CD14-positive monocyte (primary cell): ENCODE data around the gene ENGASE. TPM values are rescaled to one million over a fixed set of nuclear protein-coding genes. Genes with fewer than 3 reads are reported as not detected.

Source experiments
- DNase-seq, 3 donors: peaks; one replicate each; pipeline ENCODE4 v3.0.0-alpha.2; 2011 to 2022
- H2AFZ ChIP-seq: 2 replicates; pipeline ENCODE4 v1.6.0; 2012; ENCODE audit warnings: mild to moderate bottlenecking, low read depth, low read length, inconsistent platforms; ENCODE audit not compliant: insufficient read depth, poor library complexity, severe bottlenecking
- H3K27ac ChIP-seq, 2 donors: 1 replicate in 1 of 2; 2 replicates in 1 of 2; pipeline ENCODE4 v1.5.1; 2012 to 2013; ENCODE audit warnings: low read length in 2 of 2, control low read depth in 1 of 2, inconsistent platforms in 1 of 2, low read depth in 1 of 2, mild to moderate bottlenecking in 1 of 2
- H3K27me3 ChIP-seq, 2 donors: one replicate each; pipeline versions ENCODE4 v1.6.0 to v1.6.1; 2011 to 2013; ENCODE audit warnings: low read length in 2 of 2; ENCODE audit not compliant: control insufficient read depth in 2 of 2, insufficient read depth in 2 of 2
- H3K36me3 ChIP-seq, 2 donors: replicated peaks in 1 of 2; 1 replicate in 1 of 2; 2 replicates in 1 of 2; pipeline versions ENCODE4 v1.5.1 to v1.6.1; 2012 to 2013; ENCODE audit warnings: low read length in 2 of 2, control low read depth in 1 of 2, inconsistent platforms in 1 of 2, mild to moderate bottlenecking in 1 of 2; ENCODE audit not compliant: insufficient read depth in 2 of 2, control insufficient read depth in 1 of 2
- H3K4me1 ChIP-seq, 2 donors: 1 replicate in 1 of 2; 2 replicates in 1 of 2; pipeline versions ENCODE4 v1.5.1 to v1.6.1; 2012 to 2013; ENCODE audit warnings: low read length in 2 of 2, control low read depth in 1 of 2, inconsistent platforms in 1 of 2, mild to moderate bottlenecking in 1 of 2, moderate library complexity in 1 of 2; ENCODE audit not compliant: insufficient read depth in 2 of 2, control insufficient read depth in 1 of 2
- H3K4me2 ChIP-seq: replicated peaks from 2 replicates; pipeline ENCODE3; 2012; ENCODE audit warnings: low read length, moderate library complexity, mild to moderate bottlenecking; ENCODE audit not compliant: poor library complexity, severe bottlenecking; ENCODE audit errors: extremely low read depth
- H3K4me3 ChIP-seq, 3 experiments: fragments of 200-600 bp in 1 of 3; sonication (generic) in 1 of 3; replicated peaks in 1 of 3; 1 replicate in 2 of 3; 2 replicates in 1 of 3; pipeline ENCODE4 v1.5.1; 2011 to 2013; ENCODE audit warnings: low read length in 3 of 3, mild to moderate bottlenecking in 3 of 3, control low read depth in 2 of 3, low read depth in 2 of 3, inconsistent platforms in 1 of 3, moderate library complexity in 1 of 3
- H3K79me2 ChIP-seq: 2 replicates; pipeline ENCODE4 v1.6.0; 2012; ENCODE audit warnings: mild to moderate bottlenecking, control low read depth, inconsistent platforms, low read length, moderate library complexity; ENCODE audit not compliant: insufficient read depth
- H3K9ac ChIP-seq: 2 replicates; pipeline ENCODE4 v1.6.0; 2017; ENCODE audit warnings: low read length, mild to moderate bottlenecking; ENCODE audit not compliant: insufficient read depth, poor library complexity, severe bottlenecking
- H3K9me3 ChIP-seq, 2 donors: replicated peaks in 1 of 2; 1 replicate in 1 of 2; 2 replicates in 1 of 2; pipeline versions ENCODE4 v1.5.1 to v1.6.1; 2012 to 2013; ENCODE audit warnings: low read length in 2 of 2, control low read depth in 1 of 2; ENCODE audit not compliant: control insufficient read depth in 1 of 2, insufficient read depth in 1 of 2
- H4K20me1 ChIP-seq: 2 replicates; pipeline ENCODE4 v1.6.0; 2012; ENCODE audit warnings: mild to moderate bottlenecking, low read length, control low read depth, moderate library complexity; ENCODE audit not compliant: insufficient read depth
- H3K27ac Mint-ChIP-seq, 7 donors: one replicate each; pipeline ENCODE4 v1.8.0; 2020; ENCODE audit warnings: mild to moderate bottlenecking in 7 of 7, mixed read lengths in 7 of 7, moderate library complexity in 6 of 7, inconsistent platforms in 2 of 7
- H3K27me3 Mint-ChIP-seq, 3 donors: one replicate each; pipeline ENCODE4 v1.8.0; 2021 to 2022; ENCODE audit warnings: low read depth in 3 of 3, mild to moderate bottlenecking in 3 of 3, mixed read lengths in 3 of 3, moderate library complexity in 3 of 3, inconsistent platforms in 1 of 3
- H3K36me3 Mint-ChIP-seq, 2 donors: one replicate each; pipeline ENCODE4 v1.8.0; 2020; ENCODE audit warnings: mixed read lengths in 2 of 2, inconsistent platforms in 1 of 2, mild to moderate bottlenecking in 1 of 2
- H3K4me1 Mint-ChIP-seq: one replicate; pipeline ENCODE4 v1.8.0; 2020; ENCODE audit warnings: mild to moderate bottlenecking, mixed read lengths
- H3K4me3 Mint-ChIP-seq, 2 donors: one replicate each; pipeline ENCODE4 v1.8.0; 2020; ENCODE audit warnings: mild to moderate bottlenecking in 2 of 2, mixed read lengths in 2 of 2, moderate library complexity in 1 of 2
- H3K9me3 Mint-ChIP-seq, 7 donors: one replicate each; pipeline ENCODE4 v1.8.0; 2020 to 2022; ENCODE audit warnings: mixed read lengths in 7 of 7, mild to moderate bottlenecking in 6 of 7, moderate library complexity in 6 of 7, inconsistent platforms in 2 of 7
- WGBS: methylation state at CpG from one replicate; pipeline ENCODE4 v1.1.5; 2013; ENCODE audit warnings: missing lambda C conversion rate; ENCODE audit not compliant: insufficient coverage; 5-methylcytosine and 5-hydroxymethylcytosine counted together
- intact Hi-C, 2 donors: fragments of 100-400 bp; cut with micrococcal nuclease; formaldehyde crosslinking; loops; one replicate each; pipeline versions ENCODE4 v1.15.0 to v1.15.1; 2023
- polyA plus RNA-seq, 3 donors: library from polyadenylated mRNA; depleted of rRNA in 1 of 3; unstranded in 2 of 3; stranded (reverse) in 1 of 3; fragments of 300-500 nt in 2 of 3; fragments of >200 nt in 1 of 3; fragmentation: Illumina TruSeq in 2 of 3; gene quantifications; 1 replicate in 2 of 3; 2 replicates in 1 of 3; pipeline ENCODE4 v1.2.3, GENCODE V29; 2012 to 2021
- TF ChIP-seq, protein P1 (sequence below): fragments of 200-600 bp; IDR thresholded peaks from one replicate; pipeline ENCODE4 v1.8.0; 2022; ENCODE audit warnings: antibody characterized with exemption, mild to moderate bottlenecking

The ENGASE gene
- polyA plus RNA-seq, 3 donors = 2.6 to 150 (median 3.0) TPM

GRCh38 chr17:79053251-79053925 is 21.2 kb upstream of the ENGASE start:
- Histone ChIP-seq H3K4me1 (peaks cover 7 to 11% of the 10 kb centered on the region in 2 donors), H3K9ac (no peak overlapping the region), H3K79me2 (no peaks in the 10 kb centered on the region), H3K36me3 (no peaks in the 10 kb centered on the region), H3K4me2 (no peak overlapping the region), H4K20me1 (no peaks in the 10 kb centered on the region), H3K27ac (no peak overlapping the region), H3K9me3 (peaks cover 0 to 11% of the 10 kb centered on the region in 2 donors), H3K27me3 (no peaks in the 10 kb centered on the region), H2AFZ (no peak overlapping the region), H3K4me3 (no peak overlapping the region)
- DNase-seq = no peak
- peaks cover 11 to 27% (median 16%) of the 10 kb centered on the region in 7 donors for H3K9me3 Mint-ChIP-seq
- WGBS = 100% methylated on average over 1 of the region's 2 CpGs
- peaks cover 13% of the 10 kb centered on the region for H3K4me1 Mint-ChIP-seq
- no peak overlapping the region for H3K27ac Mint-ChIP-seq
- intact Hi-C loops = no loop called here
- H3K4me3 Mint-ChIP-seq = no peak overlapping the region
- H3K27me3 Mint-ChIP-seq = peaks cover 4 to 14% (median 7%) of the 10 kb centered on the region in 3 donors
- H3K36me3 Mint-ChIP-seq = peaks cover 0 to 1% of the 10 kb centered on the region in 2 donors
- TF ChIP-seq, protein P1, sequence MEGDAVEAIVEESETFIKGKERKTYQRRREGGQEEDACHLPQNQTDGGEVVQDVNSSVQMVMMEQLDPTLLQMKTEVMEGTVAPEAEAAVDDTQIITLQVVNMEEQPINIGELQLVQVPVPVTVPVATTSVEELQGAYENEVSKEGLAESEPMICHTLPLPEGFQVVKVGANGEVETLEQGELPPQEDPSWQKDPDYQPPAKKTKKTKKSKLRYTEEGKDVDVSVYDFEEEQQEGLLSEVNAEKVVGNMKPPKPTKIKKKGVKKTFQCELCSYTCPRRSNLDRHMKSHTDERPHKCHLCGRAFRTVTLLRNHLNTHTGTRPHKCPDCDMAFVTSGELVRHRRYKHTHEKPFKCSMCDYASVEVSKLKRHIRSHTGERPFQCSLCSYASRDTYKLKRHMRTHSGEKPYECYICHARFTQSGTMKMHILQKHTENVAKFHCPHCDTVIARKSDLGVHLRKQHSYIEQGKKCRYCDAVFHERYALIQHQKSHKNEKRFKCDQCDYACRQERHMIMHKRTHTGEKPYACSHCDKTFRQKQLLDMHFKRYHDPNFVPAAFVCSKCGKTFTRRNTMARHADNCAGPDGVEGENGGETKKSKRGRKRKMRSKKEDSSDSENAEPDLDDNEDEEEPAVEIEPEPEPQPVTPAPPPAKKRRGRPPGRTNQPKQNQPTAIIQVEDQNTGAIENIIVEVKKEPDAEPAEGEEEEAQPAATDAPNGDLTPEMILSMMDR = no peak

DNA sequence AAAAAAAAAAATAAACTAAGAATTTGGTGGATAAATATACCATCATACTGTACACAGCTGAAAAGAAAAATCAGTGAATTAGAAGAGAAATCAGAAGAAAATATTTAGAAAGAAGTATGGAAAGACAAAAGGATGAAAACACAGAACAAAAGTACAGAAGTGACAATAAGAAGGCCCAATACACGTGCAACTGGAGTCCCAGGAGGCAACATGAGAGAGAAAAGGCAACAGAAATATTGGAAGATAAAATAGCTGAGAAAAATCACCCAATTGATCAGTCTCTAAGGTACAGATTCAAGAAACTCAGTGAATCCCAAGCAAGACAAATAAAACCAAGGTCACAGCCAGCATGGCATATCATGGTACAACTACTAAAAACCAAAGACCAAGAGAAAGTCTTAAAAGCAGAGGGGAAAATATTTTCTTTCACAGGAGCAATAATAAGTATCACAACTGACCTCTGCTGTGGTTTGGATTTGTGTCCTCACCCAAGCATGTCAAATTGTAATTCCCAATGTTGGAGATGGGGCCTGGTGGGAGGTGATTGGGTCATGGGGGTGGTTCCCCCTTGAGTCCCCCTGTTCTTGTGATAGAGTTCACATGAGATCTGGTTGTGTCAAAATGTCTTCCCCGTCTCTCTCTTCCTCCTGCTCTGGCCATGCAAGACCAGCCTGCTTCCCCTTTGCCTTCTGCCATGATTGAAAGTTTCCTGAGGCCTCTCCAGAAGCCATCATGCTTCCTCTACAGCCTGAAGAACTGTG is 20.2 kb upstream of the ENGASE start:
- H3K4me3 ChIP-seq = no peak overlapping the region
- TF ChIP-seq, protein P1 = no peak
- no peak overlapping the region for H3K9ac ChIP-seq
- no peak overlapping the region for H3K4me2 ChIP-seq
- H3K4me1 ChIP-seq = peaks cover 17 to 21% of the 10 kb centered on the region in 2 donors
- WGBS = no CpG with 5 or more reads among the region's 2 CpGs
- peaks cover 23% of the 10 kb centered on the region for H3K4me1 Mint-ChIP-seq
- no peak overlapping the region for H3K27ac ChIP-seq
- no peaks in the 10 kb centered on the region for H3K27me3 ChIP-seq
- H3K4me3 Mint-ChIP-seq = no peak overlapping the region
- intact Hi-C loops = no loop called here
- H3K9me3 ChIP-seq = peaks cover 0 to 11% of the 10 kb centered on the region in 2 donors
- H4K20me1 ChIP-seq = no peaks in the 10 kb centered on the region
- no peaks in the 10 kb centered on the region for H3K79me2 ChIP-seq
- peaks cover 7 to 13% (median 7%) of the 10 kb centered on the region in 3 donors for H3K27me3 Mint-ChIP-seq
- no peak overlapping the region for H3K27ac Mint-ChIP-seq
- DNase-seq = no peak
- peaks cover 11 to 27% (median 16%) of the 10 kb centered on the region in 7 donors for H3K9me3 Mint-ChIP-seq
- peaks cover 0 to 1% of the 10 kb centered on the region in 2 donors for H3K36me3 Mint-ChIP-seq
- no peaks in the 10 kb centered on the region for H3K36me3 ChIP-seq
- no peak overlapping the region for H2AFZ ChIP-seq
